H9 (cell line): ENCODE results near the gene ATP11C. TPM values are rescaled to one million over a fixed set of nuclear protein-coding genes. Genes with fewer than 3 reads are reported as not detected.

ENCODE experiments used
- DNase-seq: peaks from one replicate; pipeline ENCODE4 v3.0.0-alpha.2; 2017
- H2AFZ ChIP-seq: one replicate; pipeline ENCODE4 v1.6.1; 2013; ENCODE audit warnings: mild to moderate bottlenecking, low read length, control low read depth, moderate library complexity
- H2AK5ac ChIP-seq: 2 replicates; pipeline ENCODE4 v1.6.1; 2013; ENCODE audit warnings: low read length, control low read depth, mixed read lengths; ENCODE audit not compliant: insufficient read length
- H2BK120ac ChIP-seq: one replicate; pipeline ENCODE4 v1.6.1; 2013; ENCODE audit warnings: low read depth, mild to moderate bottlenecking, low read length, control low read depth, inconsistent platforms; ENCODE audit not compliant: poor library complexity, severe bottlenecking
- H2BK12ac ChIP-seq: 2 replicates; pipeline ENCODE4 v1.6.1; 2013; ENCODE audit warnings: low read length, control low read depth, mixed read lengths, low read depth; ENCODE audit not compliant: insufficient read length
- H2BK15ac ChIP-seq: 2 replicates; pipeline ENCODE4 v1.6.1; 2013; ENCODE audit warnings: low read depth, low read length, control low read depth
- H2BK20ac ChIP-seq: one replicate; pipeline ENCODE4 v1.6.1; 2013; ENCODE audit warnings: low read depth, mild to moderate bottlenecking, low read length, control low read depth, inconsistent platforms; ENCODE audit not compliant: poor library complexity, severe bottlenecking
- H2BK5ac ChIP-seq: 2 replicates; pipeline ENCODE4 v1.6.1; 2013; ENCODE audit warnings: low read length, control low read depth, mixed read lengths; ENCODE audit not compliant: insufficient read length
- H3K14ac ChIP-seq: 2 replicates; pipeline ENCODE4 v1.6.1; 2013; ENCODE audit warnings: low read length, control low read depth; ENCODE audit not compliant: insufficient read depth
- H3K18ac ChIP-seq: 2 replicates; pipeline ENCODE4 v1.6.1; 2013; ENCODE audit warnings: low read depth, mild to moderate bottlenecking, mixed read lengths, low read length, control low read depth; ENCODE audit not compliant: insufficient read length
- H3K23ac ChIP-seq: 2 replicates; pipeline ENCODE4 v1.6.1; 2013; ENCODE audit warnings: low read length, control low read depth, mixed read lengths, low read depth; ENCODE audit not compliant: insufficient read length
- H3K23me2 ChIP-seq: 2 replicates; pipeline ENCODE4 v1.6.1; 2013; ENCODE audit warnings: low read depth, mild to moderate bottlenecking, mixed read lengths, low read length, control low read depth; ENCODE audit not compliant: insufficient read length, poor library complexity, severe bottlenecking
- H3K27ac ChIP-seq: 2 replicates; pipeline ENCODE4 v1.5.1; 2013; ENCODE audit warnings: low read length, control low read depth, mixed read lengths, low read depth; ENCODE audit not compliant: insufficient read length
- H3K27me3 ChIP-seq: 2 replicates; pipeline ENCODE4 v1.6.1; 2013; ENCODE audit warnings: low read length, control low read depth, inconsistent platforms; ENCODE audit not compliant: insufficient read depth
- H3K4ac ChIP-seq: 2 replicates; pipeline ENCODE4 v1.6.1; 2013; ENCODE audit warnings: low read depth, mild to moderate bottlenecking, control low read depth, inconsistent platforms, low read length, moderate library complexity
- H3K4me1 ChIP-seq: 2 replicates; pipeline ENCODE4 v1.6.1; 2013; ENCODE audit warnings: low read length, control low read depth, inconsistent platforms; ENCODE audit not compliant: insufficient read depth
- H3K4me2 ChIP-seq: 2 replicates; pipeline ENCODE4 v1.6.1; 2013; ENCODE audit warnings: low read length, control low read depth, mixed read lengths; ENCODE audit not compliant: insufficient read length, insufficient read depth
- H3K56ac ChIP-seq: 2 replicates; pipeline ENCODE4 v1.6.1; 2013; ENCODE audit warnings: low read depth, mild to moderate bottlenecking, mixed read lengths, low read length, control low read depth; ENCODE audit not compliant: insufficient read length
- H3K79me1 ChIP-seq: 2 replicates; pipeline ENCODE4 v1.6.1; 2013; ENCODE audit warnings: low read depth, mild to moderate bottlenecking, moderate library complexity, low read length, control low read depth, inconsistent platforms; ENCODE audit not compliant: insufficient read depth, poor library complexity, severe bottlenecking
- H3K79me2 ChIP-seq: 2 replicates; pipeline ENCODE4 v1.6.1; 2013; ENCODE audit warnings: low read length, control low read depth, inconsistent platforms; ENCODE audit not compliant: insufficient read depth
- H3K9ac ChIP-seq: 2 replicates; pipeline ENCODE4 v1.6.1; 2013; ENCODE audit warnings: low read length, control low read depth, mixed read lengths; ENCODE audit not compliant: insufficient read length; ENCODE audit errors: extremely low read depth
- H3K9me3 ChIP-seq: one replicate; pipeline ENCODE4 v1.6.1; 2013; ENCODE audit warnings: low read depth, low read length, inconsistent platforms; ENCODE audit not compliant: control insufficient read depth
- H3T11ph ChIP-seq: one replicate; pipeline ENCODE4 v1.6.1; 2013; ENCODE audit warnings: mild to moderate bottlenecking, low read length, control low read depth, inconsistent platforms
- H4K20me1 ChIP-seq: one replicate; pipeline ENCODE4 v1.6.1; 2013; ENCODE audit not compliant: control insufficient read depth, insufficient read length, insufficient read depth
- H4K5ac ChIP-seq: 2 replicates; pipeline ENCODE4 v1.6.1; 2013; ENCODE audit warnings: low read depth, mild to moderate bottlenecking, mixed read lengths, low read length, control low read depth; ENCODE audit not compliant: insufficient read length
- H4K8ac ChIP-seq: replicated peaks from 2 replicates; pipeline ENCODE4 v1.6.1; 2013; ENCODE audit warnings: low read length, control low read depth, mixed read lengths, low read depth; ENCODE audit not compliant: insufficient read length
- H4K91ac ChIP-seq: 2 replicates; pipeline ENCODE4 v1.6.1; 2013; ENCODE audit warnings: low read depth, mild to moderate bottlenecking, moderate library complexity, mixed read lengths, low read length, control low read depth; ENCODE audit not compliant: insufficient read length
- H3K27ac Mint-ChIP-seq, 3 experiments: 2 replicates in 2 of 3; 3 replicates in 1 of 3; pipeline ENCODE4 v1.8.0; 2020 to 2021; ENCODE audit warnings: mixed read lengths in 3 of 3, mild to moderate bottlenecking in 1 of 3, moderate library complexity in 1 of 3
- H3K27me3 Mint-ChIP-seq: 2 replicates; pipeline ENCODE4 v1.8.0; 2021; ENCODE audit warnings: low read depth, mild to moderate bottlenecking, moderate library complexity, mixed read lengths
- H3K36me3 Mint-ChIP-seq, 3 experiments: 2 replicates in 2 of 3; 3 replicates in 1 of 3; pipeline ENCODE4 v1.8.0; 2020 to 2021; ENCODE audit warnings: low read depth in 3 of 3, mixed read lengths in 3 of 3; ENCODE audit not compliant: insufficient read depth in 1 of 3
- H3K4me1 Mint-ChIP-seq, 2 experiments: 2 replicates each; pipeline ENCODE4 v1.8.0; 2020; ENCODE audit warnings: mixed read lengths in 2 of 2
- H3K4me3 Mint-ChIP-seq, 2 experiments: 2 replicates in 1 of 2; 3 replicates in 1 of 2; pipeline ENCODE4 v1.8.0; 2020 to 2021; ENCODE audit warnings: mild to moderate bottlenecking in 2 of 2, mixed read lengths in 2 of 2, moderate library complexity in 1 of 2
- H3K9me3 Mint-ChIP-seq, 2 experiments: 2 replicates in 1 of 2; 3 replicates in 1 of 2; pipeline ENCODE4 v1.8.0; 2020; ENCODE audit warnings: mild to moderate bottlenecking in 2 of 2, mixed read lengths in 2 of 2, moderate library complexity in 1 of 2
- CTCF ChIP-seq: fragments of 200-600 bp; sonication (generic); conservative IDR thresholded peaks from 3 replicates; pipeline ENCODE4 v1.8.0; 2021; ENCODE audit warnings: antibody characterized with exemption, mild to moderate bottlenecking
- WGBS: extraction: QIAGEN DNeasy Blood & Tissue Kit; methylation state at CpG from one replicate; pipeline ENCODE4 v1.1.7; 2013; ENCODE audit warnings: missing lambda C conversion rate, low lambda C conversion rate, mixed read lengths; ENCODE audit not compliant: insufficient read length; ENCODE audit errors: extremely low coverage; 5-methylcytosine and 5-hydroxymethylcytosine counted together
- total RNA-seq: library from RNA; stranded (reverse); gene quantifications from 2 replicates; pipeline ENCODE4 v1.2.1, GENCODE V29; 2021

Gene ATP11C
- total RNA-seq, 1 experiment from 2014 or later: 28.4 TPM

DNA sequence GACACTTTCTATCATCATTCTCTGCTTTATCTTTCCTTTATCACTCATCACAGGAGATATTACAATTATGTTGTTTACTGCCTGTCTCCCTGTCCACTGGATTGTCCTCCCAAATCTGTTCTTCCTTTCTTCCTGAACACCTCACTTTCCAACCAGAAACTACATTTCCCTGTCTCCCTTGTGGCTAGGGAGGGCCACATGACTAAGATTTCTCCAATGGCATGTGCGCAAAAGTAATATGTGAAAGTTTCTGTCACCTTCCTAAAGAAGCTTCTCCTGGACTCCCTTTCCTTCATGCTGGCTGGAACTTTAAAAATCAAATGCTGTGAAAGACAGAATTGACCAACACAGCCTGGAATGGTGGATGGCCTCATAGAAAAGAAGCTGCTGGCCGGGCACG, 25.8 kb downstream of the ATP11C start:
- Histone ChIP-seq H3K4me2 (no peak overlapping the region), H3K23ac (no peak overlapping the region), H3K9me3 (no peaks in the 10 kb centered on the region), H3K27me3 (no peaks in the 10 kb centered on the region), H4K91ac (no peak overlapping the region), H3K4ac (no peak overlapping the region), H3K9ac (no peak overlapping the region), H2BK5ac (no peak overlapping the region), H4K8ac (no peak overlapping the region), H2AK5ac (no peak overlapping the region), H3K27ac (no peak overlapping the region), H2AFZ (no peak overlapping the region), H3K79me1 (no peaks in the 10 kb centered on the region), H2BK20ac (no peak overlapping the region), H2BK12ac (no peak overlapping the region), H3T11ph (no peak overlapping the region), H3K14ac (no peak overlapping the region), H3K4me1 (peaks cover 5% of the 10 kb centered on the region; the same call in 1 of the 2 replicates), H3K18ac (no peak overlapping the region), H3K23me2 (no peaks in the 10 kb centered on the region), H2BK120ac (no peak overlapping the region), H4K20me1 (no peaks in the 10 kb centered on the region), H4K5ac (no peak overlapping the region), H3K56ac (no peak overlapping the region), H2BK15ac (no peak overlapping the region), H3K79me2 (peaks cover 4% of the 10 kb centered on the region; the same call in 1 of the 2 replicates)
- WGBS: no CpG with 5 or more reads among the region's 3 CpGs
- no peak for DNase-seq
- Mint-ChIP-seq H3K4me3 (no peak overlapping the region), H3K9me3 (peaks cover 0 to 45% of the 10 kb centered on the region in 2 experiments; a peak in 2 of 5 replicates), H3K4me1 (peaks cover 4 to 18% of the 10 kb centered on the region in 2 experiments), H3K27me3 (no peaks in the 10 kb centered on the region), H3K27ac (no peak overlapping the region), H3K36me3 (no peaks in the 10 kb centered on the region; a peak in 2 of 7 replicates)
- TF ChIP-seq CTCF: no peak
